DMS79 treated with DMSO at 0.1 percent for 48 hours (cell line): ENCODE data around the gene NAA38.

Source experiments
- DNase-seq: peaks from one replicate; lab custom pipeline; 2025; lab: John Stamatoyannopoulos, UW

NAA38 gene, protein sequence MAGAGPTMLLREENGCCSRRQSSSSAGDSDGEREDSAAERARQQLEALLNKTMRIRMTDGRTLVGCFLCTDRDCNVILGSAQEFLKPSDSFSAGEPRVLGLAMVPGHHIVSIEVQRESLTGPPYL

DNA sequence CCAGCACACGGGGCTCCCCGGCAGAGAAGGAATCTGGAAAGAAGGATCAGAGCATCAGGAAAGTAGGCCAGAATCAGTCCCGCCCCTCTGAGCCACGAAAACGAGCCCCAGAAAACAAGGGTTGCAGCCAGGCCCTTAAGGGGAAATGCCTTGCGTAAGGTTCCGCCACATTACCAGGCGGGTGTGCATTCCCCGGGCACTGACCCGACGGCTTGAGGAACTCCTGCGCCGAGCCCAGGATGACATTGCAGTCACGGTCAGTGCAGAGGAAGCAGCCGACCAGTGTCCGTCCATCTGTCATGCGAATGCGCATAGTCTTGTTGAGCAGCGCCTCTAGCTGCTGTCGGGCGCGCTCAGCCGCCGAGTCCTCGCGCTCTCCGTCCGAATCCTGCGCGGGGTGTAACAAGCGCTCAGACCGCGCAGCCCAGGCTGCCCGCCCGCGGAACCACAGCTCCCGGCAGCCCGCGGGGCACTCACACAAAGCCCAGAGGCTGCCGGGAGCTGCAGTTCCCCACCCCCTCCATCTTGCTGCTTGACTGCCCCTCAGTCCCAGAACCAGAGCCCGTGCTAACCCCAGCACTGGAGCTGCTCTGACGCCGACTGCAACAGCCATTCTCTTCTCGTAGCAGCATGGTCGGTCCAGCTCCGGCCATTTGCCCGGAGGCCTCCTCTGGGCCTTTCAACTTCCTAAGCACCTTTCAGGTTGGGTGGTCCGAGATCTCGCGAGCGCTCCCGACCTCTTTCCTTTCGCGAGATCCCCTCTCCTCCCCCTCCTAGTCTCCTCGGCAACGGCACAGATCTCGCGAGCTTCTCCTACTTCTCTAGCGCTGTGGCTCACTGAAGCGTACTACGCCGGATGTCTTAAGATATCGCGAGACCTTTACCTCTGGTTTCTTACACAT lies at the start of gene NAA38:
Gene NAA38, minus strand, starts transcription at position 749 of the 902 bp plus-strand sequence. Its CDS starts 96 bp downstream, at position 653.
- DNase-seq: peak; percentile 98

DNA sequence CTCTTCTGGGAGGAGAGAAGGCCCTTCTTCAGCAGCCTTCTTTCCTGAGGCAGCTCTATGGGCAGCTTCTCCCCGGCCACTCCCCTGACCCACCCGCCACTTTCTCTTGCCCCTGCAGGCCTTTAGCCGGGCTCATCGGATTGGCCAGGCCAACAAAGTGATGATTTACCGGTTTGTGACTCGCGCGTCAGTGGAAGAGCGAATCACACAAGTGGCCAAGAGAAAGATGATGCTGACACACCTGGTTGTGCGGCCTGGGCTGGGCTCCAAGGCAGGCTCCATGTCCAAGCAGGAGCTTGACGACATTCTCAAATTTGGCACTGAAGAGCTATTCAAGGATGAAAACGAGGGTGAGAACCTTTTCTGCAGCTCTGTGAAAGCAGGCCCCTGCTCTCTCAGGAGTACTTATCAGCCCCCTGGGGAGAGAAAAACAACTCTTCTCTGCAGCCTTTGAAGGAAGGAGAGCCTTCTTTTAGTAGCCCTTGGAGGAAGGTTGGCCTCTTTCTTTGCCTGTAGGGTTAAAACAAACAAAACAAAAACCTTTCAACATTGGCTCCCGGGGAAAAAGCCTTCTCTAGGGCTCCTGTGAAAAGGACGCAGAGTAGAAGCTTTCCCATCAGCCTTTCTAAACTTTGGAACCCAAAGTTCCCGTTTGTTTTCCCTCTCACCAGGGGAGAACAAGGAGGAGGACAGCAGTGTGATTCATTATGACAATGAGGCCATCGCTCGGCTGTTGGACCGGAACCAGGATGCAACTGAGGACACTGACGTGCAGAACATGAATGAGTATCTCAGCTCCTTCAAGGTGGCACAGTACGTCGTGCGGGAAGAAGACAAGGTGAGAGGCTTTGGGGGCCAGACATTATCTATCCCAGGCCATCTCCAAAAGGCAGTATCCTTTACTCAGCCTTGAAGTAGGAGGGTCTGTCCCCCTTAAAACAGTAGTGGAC lies 46.1 kb upstream of the NAA38 start:
- DNase-seq: peak; percentile 94

DNA sequence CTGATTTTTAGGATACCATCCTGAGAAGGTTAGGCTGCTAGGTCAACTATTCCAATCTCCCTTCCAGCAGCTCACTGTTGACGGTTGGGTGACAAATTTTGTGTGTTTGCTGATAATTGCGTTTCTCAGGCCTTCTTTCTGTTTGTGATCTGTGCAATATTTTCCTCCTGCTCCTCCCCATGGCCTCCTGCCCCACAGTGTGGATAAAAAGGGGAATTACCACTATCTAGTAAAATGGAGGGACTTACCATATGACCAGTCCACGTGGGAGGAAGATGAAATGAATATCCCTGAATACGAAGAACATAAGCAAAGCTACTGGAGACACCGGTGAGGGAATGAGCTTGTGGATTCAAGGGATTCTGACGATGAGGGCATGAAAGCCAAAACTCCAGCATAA lies 40.4 kb upstream of the NAA38 start:
- DNase-seq: no peak

DNA sequence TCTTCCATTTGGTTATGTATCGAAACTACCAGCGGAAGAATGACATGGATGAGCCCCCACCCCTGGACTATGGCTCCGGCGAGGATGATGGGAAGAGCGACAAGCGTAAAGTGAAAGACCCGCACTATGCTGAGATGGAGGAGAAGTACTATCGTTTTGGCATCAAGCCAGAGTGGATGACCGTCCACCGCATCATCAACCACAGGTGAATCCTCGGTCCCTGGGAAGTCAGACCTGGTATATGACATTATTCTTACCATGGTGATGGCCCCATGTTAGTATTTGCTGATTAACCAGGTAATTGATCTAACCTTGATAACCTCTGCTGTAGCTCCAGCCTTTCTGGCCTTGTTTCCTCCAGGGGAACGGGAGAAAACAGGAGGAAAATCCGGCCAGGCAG lies 39.7 kb upstream of the NAA38 start:
- no peak for DNase-seq

DNA sequence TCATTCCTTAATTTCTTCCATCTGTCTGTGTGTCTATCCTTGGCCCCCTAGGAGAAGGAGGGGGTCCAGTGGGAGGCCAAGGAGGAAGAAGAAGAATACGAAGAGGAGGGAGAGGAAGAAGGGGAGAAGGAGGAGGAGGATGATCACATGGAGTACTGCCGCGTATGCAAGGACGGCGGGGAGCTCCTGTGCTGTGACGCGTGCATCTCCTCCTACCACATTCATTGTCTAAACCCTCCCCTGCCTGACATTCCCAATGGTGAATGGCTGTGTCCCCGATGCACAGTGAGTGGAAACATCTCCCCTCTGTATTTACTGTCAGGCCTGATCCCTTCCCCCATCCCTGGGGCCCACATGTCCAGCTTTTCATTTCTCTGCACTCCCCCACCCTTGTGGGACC lies 37.5 kb upstream of the NAA38 start:
- no peak for DNase-seq

DNA sequence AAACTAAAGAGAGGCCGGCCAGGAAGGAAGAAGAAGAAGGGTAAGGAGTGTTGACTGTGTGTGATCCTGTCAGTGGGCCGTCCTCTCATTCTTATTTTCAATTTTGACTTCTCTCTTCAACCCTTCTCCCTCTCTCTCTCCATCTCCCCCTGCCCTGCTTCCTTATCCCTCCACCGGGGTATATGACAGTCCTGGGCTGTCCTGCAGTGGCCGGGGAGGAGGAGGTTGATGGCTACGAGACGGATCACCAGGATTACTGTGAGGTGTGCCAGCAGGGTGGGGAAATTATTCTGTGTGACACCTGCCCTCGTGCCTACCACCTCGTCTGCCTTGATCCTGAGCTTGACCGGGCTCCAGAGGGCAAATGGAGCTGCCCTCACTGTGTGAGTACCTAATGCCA lies 36.9 kb upstream of the NAA38 start:
- no peak for DNase-seq

DNA sequence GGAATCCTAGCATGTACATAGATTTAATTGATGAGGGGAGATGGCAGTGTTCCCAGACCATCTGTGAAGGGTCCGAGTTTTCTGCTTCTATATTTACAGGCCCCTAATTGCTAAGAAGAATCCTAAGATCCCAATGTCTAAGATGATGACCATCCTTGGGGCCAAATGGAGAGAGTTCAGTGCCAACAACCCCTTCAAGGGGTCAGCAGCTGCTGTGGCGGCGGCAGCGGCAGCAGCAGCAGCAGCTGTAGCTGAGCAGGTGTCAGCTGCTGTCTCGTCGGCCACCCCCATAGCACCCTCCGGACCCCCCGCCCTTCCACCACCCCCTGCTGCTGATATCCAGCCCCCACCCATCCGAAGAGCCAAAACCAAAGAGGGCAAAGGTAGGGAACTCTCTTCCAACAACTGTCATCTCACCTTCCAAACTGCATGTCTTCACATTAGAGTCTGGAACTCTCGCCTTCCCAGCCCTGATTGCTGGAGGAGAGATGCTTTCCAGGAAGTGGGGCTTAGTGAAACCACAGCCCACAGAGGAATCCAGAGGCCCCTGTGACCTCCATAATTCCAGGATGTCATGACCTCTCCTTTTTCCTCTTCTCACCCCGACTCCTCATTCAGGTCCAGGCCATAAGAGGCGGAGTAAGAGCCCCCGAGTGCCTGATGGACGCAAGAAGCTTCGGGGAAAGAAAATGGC lies 36.0 kb upstream of the NAA38 start:
- no peak for DNase-seq

DNA sequence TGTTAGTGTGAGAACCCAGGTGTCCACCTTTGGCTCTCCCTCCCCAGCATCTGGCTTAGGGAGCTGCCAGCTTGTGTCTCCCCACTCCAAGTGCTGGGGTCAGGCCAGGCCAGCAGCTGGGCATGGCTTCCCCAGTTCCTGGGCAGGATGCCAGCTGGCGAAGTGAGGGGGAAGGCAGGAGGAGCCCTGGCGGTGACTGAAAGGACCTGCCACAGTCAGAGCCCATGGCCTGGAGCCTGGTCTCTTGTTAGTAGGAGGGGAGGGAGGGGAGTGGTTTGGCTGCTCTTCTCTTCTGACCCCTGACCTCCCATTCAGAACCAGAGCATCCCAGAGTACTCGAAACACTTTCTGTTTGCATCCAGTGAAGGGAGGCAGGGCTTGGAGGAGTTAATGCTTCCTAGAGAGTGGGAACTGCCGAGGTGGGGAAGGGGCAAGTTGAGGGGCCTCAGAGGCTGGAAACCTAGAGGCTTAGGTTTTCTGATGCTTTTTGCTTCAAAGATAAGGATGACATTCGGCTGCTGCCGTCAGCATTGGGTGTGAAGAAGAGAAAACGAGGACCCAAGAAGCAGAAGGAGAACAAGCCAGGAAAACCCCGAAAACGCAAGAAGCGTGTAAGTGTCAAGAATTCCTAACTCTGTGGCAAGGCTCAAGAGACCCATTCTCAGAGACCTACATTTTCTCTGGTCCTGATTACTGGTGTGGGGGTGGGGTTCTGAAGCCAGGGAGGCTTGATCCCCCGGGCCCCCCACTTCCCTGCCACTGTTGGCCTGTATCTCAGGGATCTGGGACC lies 32.0 kb upstream of the NAA38 start:
- peak; percentile 92 for DNase-seq

DNA sequence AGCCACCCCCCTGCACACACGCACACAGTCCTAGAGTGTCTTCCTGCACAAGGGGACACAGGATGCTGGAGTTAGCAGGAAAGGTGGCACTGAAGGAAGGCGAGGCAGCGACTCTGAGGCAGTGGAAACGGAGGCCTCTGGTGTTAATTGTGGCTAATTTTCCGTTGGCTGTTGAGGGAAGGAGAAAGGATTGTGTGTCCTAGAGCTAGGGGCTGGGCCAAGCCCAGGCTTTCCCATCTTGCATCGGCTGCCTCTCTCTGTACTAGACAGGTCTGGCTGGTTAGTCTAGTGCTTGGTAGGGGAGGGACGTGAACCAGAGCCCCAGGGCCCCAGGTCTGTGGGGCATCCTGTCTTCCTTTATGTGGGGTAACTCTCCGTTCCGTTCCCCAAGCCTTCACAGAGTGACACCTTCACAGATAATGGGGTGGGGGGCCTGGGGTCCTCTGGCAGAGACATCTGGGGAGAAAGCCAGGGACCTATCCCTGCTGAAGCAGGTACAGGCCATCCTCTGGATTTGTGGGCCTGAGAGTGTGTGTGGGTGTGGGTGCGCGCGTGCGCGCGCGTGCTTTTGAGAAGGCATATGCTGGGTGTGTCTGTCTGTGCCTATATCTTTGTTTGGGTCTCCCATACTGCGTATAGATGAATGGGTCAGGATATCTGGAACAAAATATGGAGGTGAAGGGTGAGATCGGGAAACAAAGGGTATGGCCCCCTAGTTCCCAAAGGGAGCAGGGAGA lies 31.0 kb upstream of the NAA38 start, which contains the start of gene CHD3:
Gene CHD3, plus strand, starts transcription at position 606 of the 737 bp plus-strand sequence. CDS start 212 bp downstream, outside the sequence.
- peak; percentile 76 for DNase-seq

DNA sequence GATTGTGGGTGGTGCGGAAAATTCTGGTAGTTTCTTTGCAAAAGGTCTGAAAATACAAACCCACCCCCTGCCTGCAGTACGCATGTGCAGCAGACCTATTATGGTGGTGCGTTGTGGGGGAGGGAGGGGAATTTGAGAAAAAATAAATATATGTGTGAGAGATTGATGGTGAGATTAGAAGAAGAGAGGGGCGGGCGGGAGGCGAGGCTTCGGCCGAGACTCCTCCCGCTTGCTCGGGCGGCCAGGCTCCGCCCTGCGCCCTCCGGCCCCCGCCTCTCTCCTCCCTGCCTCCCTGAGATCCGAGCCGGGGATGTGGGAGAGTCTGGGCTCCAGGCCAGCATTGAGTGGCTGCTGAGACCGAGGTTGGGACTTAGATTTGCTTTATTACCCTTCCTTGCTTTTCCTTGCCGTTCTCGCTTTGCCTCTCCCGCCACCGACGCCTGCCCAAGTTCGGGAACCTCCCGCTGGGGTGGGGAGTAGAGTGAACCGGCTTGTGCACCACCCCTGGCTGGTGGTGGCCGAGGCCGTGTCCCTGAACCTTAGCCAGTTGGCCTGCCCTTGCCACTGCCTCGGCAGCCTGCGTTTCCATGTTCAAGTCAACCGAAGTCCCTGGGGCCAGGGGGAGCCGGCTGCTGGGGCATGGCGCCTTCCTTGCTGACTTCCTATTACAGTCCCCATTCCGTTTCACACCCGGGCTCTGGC lies 30.3 kb upstream of the NAA38 start:
- peak; percentile 100 for DNase-seq

DNA sequence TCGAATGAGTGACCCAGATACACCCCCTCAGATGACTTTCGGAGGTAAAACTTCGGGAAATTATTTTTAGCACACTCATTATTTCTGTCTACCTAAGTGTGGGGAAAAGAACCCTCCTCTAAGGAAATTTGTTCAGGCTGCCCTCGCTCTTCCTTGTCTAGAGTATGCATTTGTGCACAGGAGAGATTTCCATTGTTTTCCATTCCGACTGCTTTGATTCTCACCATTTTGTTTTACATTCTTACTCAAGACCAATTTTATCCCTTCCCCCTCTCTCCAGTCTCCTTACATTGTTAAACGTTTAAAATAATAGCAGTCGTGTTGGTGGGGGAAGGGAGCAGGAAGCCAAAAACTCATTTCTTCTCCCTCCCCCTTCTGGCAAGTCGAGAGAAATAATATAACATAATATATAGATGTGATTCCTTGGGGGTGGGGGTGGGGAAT lies 29.7 kb upstream of the NAA38 start:
- peak; percentile 96 for DNase-seq

DNA sequence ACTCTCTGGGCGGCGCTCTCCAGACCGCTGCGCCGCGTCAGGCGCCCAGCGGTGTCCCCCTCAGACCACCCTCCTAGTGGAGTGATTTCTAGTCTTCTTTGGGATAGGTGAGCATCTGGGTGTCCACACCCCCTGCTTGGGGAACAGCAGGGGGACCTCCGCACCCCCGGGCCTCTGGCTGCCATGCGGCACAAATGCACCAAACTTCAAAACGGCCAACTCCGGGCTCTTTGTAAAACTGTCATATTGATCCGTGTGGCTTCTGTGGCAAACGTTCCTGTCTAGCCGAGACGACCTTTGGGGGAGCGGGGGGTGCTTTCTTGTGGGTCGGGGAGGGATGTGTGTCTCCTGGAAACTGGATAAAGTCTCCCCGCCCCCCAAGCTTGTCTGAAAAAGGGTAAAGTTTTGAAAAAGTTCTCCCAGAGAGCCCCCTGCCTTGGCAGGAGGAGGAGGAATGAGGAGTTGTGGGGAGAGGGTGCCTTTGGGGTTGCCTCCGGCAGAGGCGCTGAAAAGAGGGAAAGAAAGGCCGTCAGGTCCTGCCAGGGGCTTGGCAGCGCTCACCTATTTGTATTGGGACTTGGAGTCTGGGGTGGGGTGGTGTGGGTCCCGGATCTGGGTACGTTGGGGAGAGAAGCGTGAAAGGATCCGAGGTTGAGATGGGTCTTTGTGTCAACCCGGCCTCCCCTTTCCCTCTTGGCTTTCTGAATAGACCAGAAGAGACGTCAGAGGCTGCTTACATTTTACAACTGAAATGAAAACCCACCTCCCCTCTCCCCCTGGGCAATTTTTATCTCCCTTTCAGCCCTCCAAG lies 29.1 kb upstream of the NAA38 start:
- peak; percentile 78 for DNase-seq

DNA sequence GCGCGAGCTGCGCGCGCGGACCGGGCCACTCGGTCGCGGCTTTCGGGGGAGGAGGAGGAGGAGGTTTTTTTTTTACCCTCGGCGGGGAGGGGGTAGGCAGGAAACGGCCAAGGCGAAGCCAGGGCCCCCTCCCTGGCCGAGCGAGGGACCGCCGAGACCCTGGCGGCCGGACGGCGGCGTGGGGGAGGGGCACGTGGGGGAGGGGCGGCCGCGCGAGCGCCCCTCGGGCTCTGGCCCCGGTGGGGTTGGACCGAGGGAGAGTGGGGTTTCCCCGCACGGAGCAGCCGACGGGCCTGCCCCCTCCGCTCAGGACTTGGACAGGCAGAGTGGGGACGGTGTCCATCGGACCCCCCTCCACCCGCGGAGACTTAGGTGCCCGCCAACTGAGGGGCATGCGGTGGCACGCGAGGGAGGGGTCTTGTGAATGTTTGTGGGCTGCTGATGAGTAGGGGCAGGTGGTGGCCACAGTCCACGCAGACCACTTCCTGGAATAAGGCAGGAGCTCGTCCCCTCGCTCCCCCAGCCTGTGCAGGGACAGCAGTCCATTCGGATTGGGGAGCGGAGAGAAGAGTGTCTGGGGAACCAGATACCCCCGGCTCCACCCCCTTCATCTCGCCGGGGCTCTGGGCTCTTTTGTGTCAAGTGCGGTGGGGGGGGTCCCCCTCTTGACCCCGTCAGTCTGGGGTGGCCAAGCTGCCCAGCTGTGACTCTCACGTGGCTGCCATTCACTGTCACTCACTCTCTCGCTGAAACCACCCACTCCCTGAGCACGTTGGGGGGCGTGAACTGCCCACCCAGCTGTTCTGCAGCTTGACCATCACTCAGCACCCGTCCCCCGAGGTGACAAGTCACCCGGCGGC lies 28.2 kb upstream of the NAA38 start:
- peak; percentile 75 for DNase-seq

DNA sequence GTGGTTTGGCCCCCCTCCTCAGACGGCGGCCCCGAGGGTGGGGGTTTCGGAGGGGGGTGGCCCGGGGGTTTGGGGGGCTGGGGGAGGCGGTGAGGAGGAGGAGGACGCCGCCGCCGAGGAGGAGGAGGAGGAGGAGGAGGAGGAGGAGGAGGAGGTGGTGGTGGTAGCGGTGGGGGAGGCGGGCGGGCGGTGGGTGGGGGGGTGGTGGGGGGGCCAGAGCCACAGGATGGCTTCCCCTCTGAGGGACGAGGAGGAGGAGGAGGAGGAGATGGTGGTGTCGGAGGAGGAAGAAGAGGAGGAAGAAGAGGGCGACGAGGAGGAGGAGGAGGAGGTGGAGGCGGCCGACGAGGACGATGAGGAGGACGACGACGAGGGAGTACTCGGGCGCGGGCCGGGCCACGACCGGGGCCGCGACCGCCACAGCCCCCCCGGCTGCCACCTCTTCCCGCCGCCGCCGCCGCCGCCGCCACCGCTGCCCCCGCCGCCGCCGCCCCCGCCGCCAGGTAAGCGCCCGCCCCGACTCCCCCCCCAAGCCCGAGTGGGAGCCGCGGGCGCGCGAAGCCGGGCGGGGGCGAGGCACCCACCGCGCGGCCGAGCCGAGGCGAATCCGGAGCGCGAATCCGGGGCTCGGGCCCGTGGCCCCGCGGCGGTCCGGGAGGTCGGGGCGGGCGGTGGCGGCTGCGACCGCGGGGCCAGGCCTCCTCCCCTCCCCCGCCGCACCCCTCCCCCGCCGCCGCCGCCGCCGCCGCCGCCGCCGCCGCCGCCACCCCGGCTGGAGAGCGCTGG lies 27.4 kb upstream of the NAA38 start:
- no peak for DNase-seq

DNA sequence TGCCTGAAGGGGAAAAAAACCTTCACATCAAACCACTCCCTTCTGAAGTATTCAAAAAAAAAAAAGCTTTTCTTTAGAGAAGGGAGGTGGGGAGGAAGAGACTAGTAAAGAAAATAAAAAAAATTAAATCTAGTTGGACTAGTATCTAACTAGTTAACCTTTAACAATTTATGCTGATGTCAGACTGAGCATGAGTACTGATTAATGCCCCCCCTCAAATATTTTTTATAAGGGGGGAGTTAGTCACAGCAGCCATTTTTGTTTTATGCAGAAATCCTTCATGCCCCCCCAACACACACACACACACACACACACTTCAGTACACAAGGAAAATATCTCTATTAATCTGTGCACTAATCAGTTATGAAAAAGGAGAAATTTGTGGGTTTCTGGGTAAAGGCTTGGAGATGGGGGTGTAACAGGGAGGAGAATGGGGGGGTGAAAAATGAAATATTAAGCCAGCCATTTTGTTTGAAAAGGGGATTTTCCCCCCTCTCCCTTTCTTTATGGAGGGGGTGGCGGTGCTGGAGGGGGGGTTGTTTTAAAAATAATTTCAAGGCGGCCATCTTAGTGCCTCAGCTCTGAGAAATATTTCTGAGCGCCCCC lies 26.5 kb upstream of the NAA38 start:
- peak; percentile 53 for DNase-seq

DNA sequence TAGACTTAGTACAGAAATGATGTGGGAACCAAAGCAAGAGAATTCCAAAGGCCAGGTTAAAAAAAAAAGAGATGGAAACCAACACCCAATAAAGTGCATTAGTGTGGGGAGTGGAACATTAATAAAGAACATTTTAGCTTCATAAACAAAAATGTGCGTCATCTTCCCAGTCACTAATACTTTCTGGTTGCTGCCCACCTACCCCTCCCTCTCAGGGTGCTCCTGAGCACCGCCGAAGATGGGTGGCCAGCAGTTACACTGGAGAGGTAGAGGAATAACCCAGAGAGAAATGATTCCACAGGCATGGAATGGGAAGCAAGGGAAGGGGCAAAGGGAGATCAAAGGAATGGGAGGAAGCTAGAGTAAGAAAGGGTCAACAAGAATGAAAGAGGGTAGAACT lies 25.3 kb upstream of the NAA38 start:
- no peak for DNase-seq
